Measurements from ENCODE around the gene DMAP1. TPM values are rescaled to one million over a fixed set of nuclear protein-coding genes. Genes with fewer than 3 reads are reported as not detected.
"Not testable (repeated sequence)": the region's sequence is repeated elsewhere in the genome, so short reads cannot be mapped to it uniquely, and the experiment has no call there.

Gene DMAP1, protein sequence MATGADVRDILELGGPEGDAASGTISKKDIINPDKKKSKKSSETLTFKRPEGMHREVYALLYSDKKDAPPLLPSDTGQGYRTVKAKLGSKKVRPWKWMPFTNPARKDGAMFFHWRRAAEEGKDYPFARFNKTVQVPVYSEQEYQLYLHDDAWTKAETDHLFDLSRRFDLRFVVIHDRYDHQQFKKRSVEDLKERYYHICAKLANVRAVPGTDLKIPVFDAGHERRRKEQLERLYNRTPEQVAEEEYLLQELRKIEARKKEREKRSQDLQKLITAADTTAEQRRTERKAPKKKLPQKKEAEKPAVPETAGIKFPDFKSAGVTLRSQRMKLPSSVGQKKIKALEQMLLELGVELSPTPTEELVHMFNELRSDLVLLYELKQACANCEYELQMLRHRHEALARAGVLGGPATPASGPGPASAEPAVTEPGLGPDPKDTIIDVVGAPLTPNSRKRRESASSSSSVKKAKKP
- total RNA-seq (2012; rRNA removed): 14.0 and 14.7 TPM in 2 replicates

DNA sequence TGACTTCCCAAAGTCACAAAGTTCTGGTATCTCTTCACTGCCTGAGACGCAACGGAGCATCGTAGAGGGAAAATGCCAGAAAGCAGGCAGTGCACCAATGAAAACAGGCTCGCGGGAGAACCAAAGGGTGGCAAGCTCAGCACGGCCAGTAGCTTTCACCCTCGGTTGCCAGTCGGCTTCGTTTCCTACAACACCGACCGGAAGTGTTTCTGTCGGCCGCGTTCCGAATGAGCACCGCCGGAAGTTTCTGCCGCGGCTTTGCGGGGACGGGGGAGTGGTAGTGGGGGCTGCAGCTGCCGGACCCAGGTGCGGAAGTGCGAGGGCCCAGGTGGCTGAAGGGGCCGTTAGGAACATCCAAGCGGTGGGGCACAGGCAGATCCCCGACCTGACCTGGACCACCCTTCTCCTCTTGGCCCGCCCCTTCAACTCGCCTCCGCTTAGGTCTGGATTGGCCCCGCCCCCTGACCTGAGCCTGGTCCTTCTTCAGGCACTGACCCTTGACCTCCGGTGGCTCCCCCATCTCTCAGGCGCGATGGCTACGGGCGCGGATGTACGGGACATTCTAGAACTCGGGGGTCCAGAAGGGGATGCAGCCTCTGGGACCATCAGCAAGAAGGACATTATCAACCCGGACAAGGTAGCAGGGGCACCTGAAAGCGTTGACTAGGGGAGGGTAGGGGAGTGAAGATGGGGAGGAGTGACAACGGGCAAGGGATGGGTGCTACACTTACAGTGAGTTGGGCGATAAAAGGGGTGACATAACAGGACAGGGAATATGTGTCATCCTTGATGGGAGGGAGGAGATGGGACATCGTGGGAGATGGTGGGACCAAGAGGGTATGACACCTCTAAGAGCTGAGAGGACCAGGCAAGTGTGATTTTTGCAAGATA, at the start of gene DMAP1:
DMAP1 (plus strand) TSS at position 250 of the 891 bp plus-strand sequence; CDS start at position 533, 283 bp downstream.
- peak within 1 kb of the TSS; percentile 96 for H3K4me3 ChIP-seq (ENCODE audit: low read length)

DNA sequence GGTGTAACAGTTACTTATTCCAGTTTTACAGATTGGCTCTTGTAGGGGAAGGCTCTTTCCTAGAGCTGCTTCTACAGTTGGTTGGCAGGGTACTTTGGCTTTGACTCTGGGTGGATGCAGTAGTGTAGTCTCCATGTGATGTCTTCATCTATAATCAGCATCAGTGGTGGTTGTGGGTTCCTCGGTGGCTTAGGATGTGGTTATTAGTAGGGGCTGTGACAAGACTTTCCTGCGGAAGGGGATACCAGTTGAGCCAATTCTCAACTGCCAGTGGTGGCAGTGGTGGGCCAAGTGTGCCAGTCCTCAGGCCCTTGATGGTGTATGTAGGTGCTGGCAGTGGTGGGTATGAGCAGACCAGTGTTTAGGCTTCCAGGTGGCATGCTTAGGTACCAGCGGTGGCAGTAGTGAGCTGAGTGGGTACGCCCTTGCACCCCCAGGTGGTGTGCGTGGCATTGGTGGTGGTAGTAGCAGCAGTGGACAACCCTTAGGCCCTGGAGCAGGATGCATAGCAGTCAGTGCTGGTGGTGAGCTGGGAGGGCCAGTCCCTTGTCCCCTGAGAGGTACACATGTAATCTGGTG, 44.7 kb upstream of the DMAP1 start:
- H3K36me3 ChIP-seq (ENCODE audit: insufficient read depth, low read length): no peaks in the 10 kb centered on the region
- H3K4me1 ChIP-seq (ENCODE audit: control insufficient read depth, insufficient read depth, low read length): no peaks in the 10 kb centered on the region
- H3K4me2 ChIP-seq (ENCODE audit: low read length): no peak overlapping the region
- H3K27me3 ChIP-seq (ENCODE audit: control insufficient read depth, insufficient read depth, low read length): peaks cover 6% of the 10 kb centered on the region
- H3K9me3 ChIP-seq (replicated peaks; ENCODE audit: low read length): peaks cover 1% of the 10 kb centered on the region
- H3K9ac ChIP-seq (ENCODE audit: low read depth, low read length): no peak overlapping the region
- no peak overlapping the region for H3K4me3 ChIP-seq (ENCODE audit: low read length)

More for the DNA sequence above, at the start of gene DMAP1:
- Histone ChIP-seq H3K4me1 (ENCODE audit: control insufficient read depth, insufficient read depth, low read length) (peaks cover 12% of the 10 kb centered on the region), H3K9ac (ENCODE audit: low read depth, low read length) (peak within 1 kb of the TSS; percentile 87), H3K36me3 (ENCODE audit: insufficient read depth, low read length) (peaks cover 20% of the 10 kb centered on the region), H3K9me3 (replicated peaks; ENCODE audit: low read length) (no peaks in the 10 kb centered on the region), H3K27me3 (ENCODE audit: control insufficient read depth, insufficient read depth, low read length) (no peaks in the 10 kb centered on the region), H3K4me2 (ENCODE audit: low read length) (peak within 1 kb of the TSS; percentile 92)

DNA sequence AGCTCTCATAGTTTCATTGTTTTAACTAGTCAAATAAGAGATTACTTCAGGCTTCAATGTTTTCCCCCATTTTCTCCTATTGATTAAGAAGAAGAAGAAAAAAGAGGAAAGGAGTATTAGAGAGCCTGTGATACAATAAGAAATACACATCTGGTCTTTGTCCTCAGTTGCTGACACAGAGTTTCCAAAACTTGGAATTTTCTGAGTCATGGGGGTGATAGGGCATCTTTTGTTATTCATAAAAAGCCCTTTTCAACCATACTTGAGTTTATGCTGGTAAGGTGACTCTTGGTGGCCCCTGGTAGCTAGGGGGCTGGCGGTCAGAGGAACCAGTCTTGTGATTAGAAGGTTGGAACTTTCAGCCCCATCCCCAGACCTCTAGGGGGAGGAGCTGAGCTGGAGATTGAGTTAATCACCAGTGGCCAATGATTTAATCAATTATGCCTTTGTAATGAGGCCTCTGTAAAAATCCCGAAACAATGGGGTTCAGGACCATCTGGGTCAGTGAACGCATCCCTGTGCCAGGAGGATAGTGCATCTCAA, 42.9 kb upstream of the DMAP1 start:
- peaks cover 3% of the 10 kb centered on the region for H3K9me3 ChIP-seq (replicated peaks; ENCODE audit: low read length)
- H3K4me1 ChIP-seq (ENCODE audit: control insufficient read depth, insufficient read depth, low read length): no peaks in the 10 kb centered on the region
- peaks cover 9% of the 10 kb centered on the region for H3K27me3 ChIP-seq (ENCODE audit: control insufficient read depth, insufficient read depth, low read length)
- no peak overlapping the region for H3K9ac ChIP-seq (ENCODE audit: low read depth, low read length)
- no peaks in the 10 kb centered on the region for H3K36me3 ChIP-seq (ENCODE audit: insufficient read depth, low read length)
- H3K4me3 ChIP-seq (ENCODE audit: low read length): no peak overlapping the region
- H3K4me2 ChIP-seq (ENCODE audit: low read length): no peak overlapping the region

DNA sequence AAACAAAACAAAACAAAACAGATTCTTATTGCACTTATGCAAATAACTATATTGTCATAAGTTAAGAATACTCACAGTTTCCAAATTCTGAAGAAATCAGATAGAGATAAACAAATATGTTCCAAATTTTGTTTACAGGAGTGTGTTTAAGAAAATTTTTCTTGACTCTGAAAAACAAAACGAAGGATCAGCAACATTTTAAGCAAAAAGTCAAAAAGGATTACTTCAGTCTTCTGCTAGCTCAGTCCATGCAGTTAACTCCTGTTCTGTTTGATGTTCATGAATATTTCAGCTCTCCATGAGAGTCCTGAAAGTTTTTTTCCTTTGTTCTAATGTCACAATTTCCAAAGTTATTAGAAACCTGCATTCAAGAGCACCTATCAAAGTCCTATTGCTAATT, 38.6 kb upstream of the DMAP1 start:
- no peaks in the 10 kb centered on the region for H3K36me3 ChIP-seq (ENCODE audit: insufficient read depth, low read length)
- no peak overlapping the region for H3K4me3 ChIP-seq (ENCODE audit: low read length)
- no peak overlapping the region for H3K4me2 ChIP-seq (ENCODE audit: low read length)
- peaks cover 3% of the 10 kb centered on the region for H3K9me3 ChIP-seq (replicated peaks; ENCODE audit: low read length)
- H3K4me1 ChIP-seq (ENCODE audit: control insufficient read depth, insufficient read depth, low read length): no peaks in the 10 kb centered on the region
- peaks cover 9% of the 10 kb centered on the region for H3K27me3 ChIP-seq (ENCODE audit: control insufficient read depth, insufficient read depth, low read length)
- H3K9ac ChIP-seq (ENCODE audit: low read depth, low read length): no peak overlapping the region

DNA sequence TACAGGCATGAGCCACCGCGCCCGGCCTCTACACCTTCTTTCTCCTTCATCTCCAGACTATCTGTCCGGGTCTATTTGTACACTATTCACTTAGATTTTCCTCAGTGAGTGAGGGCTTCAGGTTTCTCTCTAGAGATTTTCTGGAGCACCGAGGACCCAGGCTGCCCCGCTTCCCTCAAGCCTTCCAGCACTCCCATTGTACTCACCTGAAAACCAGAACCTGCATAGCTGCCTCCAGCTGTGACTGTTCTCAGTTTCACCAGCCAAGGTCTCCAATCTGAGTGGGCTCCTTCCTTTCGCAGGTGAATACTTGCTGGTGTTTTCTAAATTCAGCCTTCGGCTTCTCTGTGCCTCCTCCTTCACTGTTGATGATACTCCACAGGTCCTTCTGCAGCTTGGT, 12.9 kb upstream of the DMAP1 start:
- Histone ChIP-seq H3K36me3 (ENCODE audit: insufficient read depth, low read length) (no peaks in the 10 kb centered on the region), H3K4me3 (ENCODE audit: low read length) (no peak overlapping the region), H3K4me2 (ENCODE audit: low read length) (no peak overlapping the region), H3K9ac (ENCODE audit: low read depth, low read length) (no peak overlapping the region), H3K9me3 (replicated peaks; ENCODE audit: low read length) (no peaks in the 10 kb centered on the region), H3K27me3 (ENCODE audit: control insufficient read depth, insufficient read depth, low read length) (no peaks in the 10 kb centered on the region), H3K4me1 (ENCODE audit: control insufficient read depth, insufficient read depth, low read length) (no peaks in the 10 kb centered on the region)

DNA sequence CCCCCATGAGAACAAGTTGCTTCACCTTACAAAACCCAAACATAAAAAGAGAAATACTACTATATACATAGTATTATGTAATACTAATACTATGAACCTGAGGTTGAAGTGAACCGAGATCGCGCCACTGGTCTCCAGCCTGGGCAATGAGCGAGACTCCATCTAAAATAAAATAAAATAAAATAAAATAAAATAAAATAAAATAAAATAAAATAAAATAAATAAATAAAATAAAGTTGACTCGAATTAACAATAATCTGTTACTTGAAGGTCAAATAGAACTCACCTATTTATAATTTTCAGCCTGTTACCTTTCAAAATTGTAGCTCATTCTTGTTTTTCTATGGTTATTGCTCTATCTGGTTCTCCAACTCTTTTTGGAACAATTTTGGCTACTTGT, 6.7 kb upstream of the DMAP1 start:
- not testable (repeated sequence) for H3K27me3 ChIP-seq (ENCODE audit: control insufficient read depth, insufficient read depth, low read length); H3K4me3 ChIP-seq (ENCODE audit: low read length); H3K36me3 ChIP-seq (ENCODE audit: insufficient read depth, low read length); H3K4me2 ChIP-seq (ENCODE audit: low read length); H3K4me1 ChIP-seq (ENCODE audit: control insufficient read depth, insufficient read depth, low read length); H3K9me3 ChIP-seq (replicated peaks; ENCODE audit: low read length); H3K9ac ChIP-seq (ENCODE audit: low read depth, low read length)

DNA sequence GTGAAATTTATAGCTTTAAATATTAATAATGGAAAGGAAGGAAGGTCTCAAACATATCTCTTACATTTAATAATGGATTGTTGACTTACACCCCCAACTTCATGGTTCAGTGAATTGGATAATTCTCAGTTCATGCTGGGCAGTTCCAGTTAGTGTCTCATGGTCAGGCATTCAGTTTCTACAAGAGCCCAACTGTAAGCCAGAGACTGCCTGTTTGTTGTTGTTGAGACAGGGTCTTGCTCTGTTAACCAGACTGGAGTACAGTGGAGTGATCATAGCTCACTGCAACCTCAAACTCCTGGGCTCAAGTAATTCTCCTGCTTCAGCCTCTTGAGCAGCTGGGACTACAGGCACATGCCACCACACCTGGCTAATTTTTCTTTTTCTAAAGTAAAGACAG, 5.0 kb upstream of the DMAP1 start:
- H3K9ac ChIP-seq (ENCODE audit: low read depth, low read length): no peak overlapping the region
- H3K27me3 ChIP-seq (ENCODE audit: control insufficient read depth, insufficient read depth, low read length): no peaks in the 10 kb centered on the region
- H3K4me1 ChIP-seq (ENCODE audit: control insufficient read depth, insufficient read depth, low read length): peaks cover 6% of the 10 kb centered on the region
- H3K9me3 ChIP-seq (replicated peaks; ENCODE audit: low read length): no peaks in the 10 kb centered on the region
- H3K4me3 ChIP-seq (ENCODE audit: low read length): no peak overlapping the region
- no peak overlapping the region for H3K4me2 ChIP-seq (ENCODE audit: low read length)
- no peaks in the 10 kb centered on the region for H3K36me3 ChIP-seq (ENCODE audit: insufficient read depth, low read length)

DNA sequence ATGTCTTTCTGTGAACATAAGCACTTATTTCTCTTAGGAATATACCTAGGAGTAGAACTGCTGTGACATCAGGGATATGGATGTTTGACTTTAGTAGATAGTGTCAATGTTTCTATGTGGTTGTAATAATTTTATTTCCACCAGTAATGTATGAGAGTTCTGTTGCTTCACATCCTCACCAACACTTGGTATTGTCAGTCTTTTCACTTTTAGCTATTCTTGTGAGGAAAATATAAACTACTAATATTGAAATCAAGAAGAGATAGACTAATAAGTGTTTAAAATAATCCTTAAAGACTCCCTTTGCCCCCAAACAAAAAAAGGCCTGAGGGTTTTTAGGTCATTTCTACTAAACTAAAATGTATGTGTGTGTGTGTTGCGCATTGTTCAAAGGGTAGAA, 2.7 kb upstream of the DMAP1 start:
- H3K4me3 ChIP-seq (ENCODE audit: low read length): no peak overlapping the region
- H3K36me3 ChIP-seq (ENCODE audit: insufficient read depth, low read length): peaks cover 12% of the 10 kb centered on the region
- H3K27me3 ChIP-seq (ENCODE audit: control insufficient read depth, insufficient read depth, low read length): no peaks in the 10 kb centered on the region
- H3K9ac ChIP-seq (ENCODE audit: low read depth, low read length): no peak overlapping the region
- no peaks in the 10 kb centered on the region for H3K9me3 ChIP-seq (replicated peaks; ENCODE audit: low read length)
- H3K4me1 ChIP-seq (ENCODE audit: control insufficient read depth, insufficient read depth, low read length): peaks cover 12% of the 10 kb centered on the region
- no peak overlapping the region for H3K4me2 ChIP-seq (ENCODE audit: low read length)

DNA sequence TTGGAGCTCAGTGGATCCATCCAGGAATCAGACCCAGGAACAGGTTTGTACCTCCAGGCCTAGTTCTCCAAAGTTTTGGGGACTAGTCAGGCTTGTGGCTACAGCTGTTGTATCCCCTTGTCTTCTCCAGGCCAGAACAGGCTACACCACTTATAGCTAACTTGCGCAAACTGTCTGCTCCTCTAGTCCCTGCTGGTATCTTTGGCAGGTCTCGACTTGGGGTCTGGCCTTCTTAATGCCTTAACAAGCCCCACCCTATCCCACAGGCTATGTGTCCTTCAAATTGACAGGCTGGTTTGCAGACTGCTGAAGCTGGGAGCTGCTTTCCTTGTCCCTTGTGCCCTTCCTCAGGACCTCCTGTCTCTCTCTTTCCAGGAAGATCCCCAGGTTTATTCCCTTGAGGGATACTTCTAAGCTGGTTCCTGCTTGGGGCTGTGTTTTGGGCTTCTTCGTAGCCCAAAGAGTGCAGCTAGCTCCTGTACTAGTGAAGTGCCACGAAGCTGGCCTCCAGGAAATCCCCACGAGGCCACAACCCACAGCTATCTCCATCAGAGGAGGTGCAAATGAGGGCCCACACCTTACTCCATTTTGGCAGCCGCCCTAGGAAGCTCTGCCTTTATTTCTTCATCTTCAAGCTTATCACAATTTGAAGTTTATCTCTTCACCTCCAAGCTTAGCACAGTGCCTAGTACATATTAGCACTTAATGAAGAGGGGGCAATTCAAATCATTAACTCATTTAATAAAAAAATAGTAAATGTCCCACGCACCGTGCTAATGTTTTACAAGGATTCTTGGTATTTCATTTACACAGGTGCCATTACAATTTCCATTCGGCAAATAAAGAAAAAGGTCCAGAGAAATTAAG, 683 bp upstream of the DMAP1 start:
- H3K27me3 ChIP-seq (ENCODE audit: control insufficient read depth, insufficient read depth, low read length): no peaks in the 10 kb centered on the region
- peak overlapping the region; percentile 92 for H3K4me2 ChIP-seq (ENCODE audit: low read length)
- H3K9ac ChIP-seq (ENCODE audit: low read depth, low read length): peak overlapping the region; percentile 87
- peaks cover 17% of the 10 kb centered on the region for H3K36me3 ChIP-seq (ENCODE audit: insufficient read depth, low read length)
- peak overlapping the region; percentile 96 for H3K4me3 ChIP-seq (ENCODE audit: low read length)
- H3K4me1 ChIP-seq (ENCODE audit: control insufficient read depth, insufficient read depth, low read length): peaks cover 12% of the 10 kb centered on the region
- H3K9me3 ChIP-seq (replicated peaks; ENCODE audit: low read length): no peaks in the 10 kb centered on the region

DNA sequence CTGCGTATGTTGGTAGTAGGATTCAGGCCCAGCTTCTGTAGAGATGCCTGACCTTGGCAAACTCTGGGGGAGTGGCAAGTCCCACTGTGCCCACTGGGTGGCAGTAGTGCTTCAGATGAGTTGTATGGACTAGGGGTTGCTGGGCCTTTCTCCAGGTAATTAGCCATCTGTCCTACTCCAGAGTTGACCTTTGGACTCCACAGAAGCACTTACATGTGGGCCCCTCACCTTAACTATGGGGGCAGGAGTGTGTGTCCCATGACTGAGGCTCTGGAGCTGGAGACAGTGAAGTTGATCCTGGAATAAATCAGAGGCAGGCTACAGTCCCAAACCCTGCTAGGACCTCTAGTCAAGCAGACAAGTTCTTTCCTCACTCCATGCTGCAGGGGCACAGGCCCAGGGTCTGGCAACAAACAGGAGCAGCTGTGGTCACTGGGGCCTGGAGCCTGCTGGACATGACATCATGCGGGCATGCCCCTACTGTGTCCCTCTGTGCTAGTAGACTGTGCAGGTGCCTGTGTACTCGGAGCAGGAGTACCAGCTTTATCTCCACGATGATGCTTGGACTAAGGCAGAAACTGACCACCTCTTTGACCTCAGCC, 4.6 kb downstream of the DMAP1 start:
- no peak overlapping the region for H3K9ac ChIP-seq (ENCODE audit: low read depth, low read length)

More for the DNA sequence above, 4.6 kb downstream of the DMAP1 start:
- H3K36me3 ChIP-seq (ENCODE audit: insufficient read depth, low read length): peaks cover 58% of the 10 kb centered on the region
- H3K4me1 ChIP-seq (ENCODE audit: control insufficient read depth, insufficient read depth, low read length): peaks cover 17% of the 10 kb centered on the region
- H3K4me2 ChIP-seq (ENCODE audit: low read length): no peak overlapping the region
- no peaks in the 10 kb centered on the region for H3K9me3 ChIP-seq (replicated peaks; ENCODE audit: low read length)
- no peaks in the 10 kb centered on the region for H3K27me3 ChIP-seq (ENCODE audit: control insufficient read depth, insufficient read depth, low read length)
- no peak overlapping the region for H3K4me3 ChIP-seq (ENCODE audit: low read length)
